GM18873 (cell line): ENCODE results near the gene NBPF26.
"Not testable (repeated sequence)": the region's sequence is repeated elsewhere in the genome, so short reads cannot be mapped to it uniquely, and the experiment has no call there.

Source experiments
- ATAC-seq: cut with Tn5 transposase; IDR thresholded peaks from one replicate; pipeline ENCODE4 v1.9.1; 2021; ENCODE audit warnings: mild to moderate bottlenecking, moderate library complexity, moderate number of reproducible peaks; ENCODE audit not compliant: unreplicated experiment, low FRiP score

The NBPF26 gene

DNA sequence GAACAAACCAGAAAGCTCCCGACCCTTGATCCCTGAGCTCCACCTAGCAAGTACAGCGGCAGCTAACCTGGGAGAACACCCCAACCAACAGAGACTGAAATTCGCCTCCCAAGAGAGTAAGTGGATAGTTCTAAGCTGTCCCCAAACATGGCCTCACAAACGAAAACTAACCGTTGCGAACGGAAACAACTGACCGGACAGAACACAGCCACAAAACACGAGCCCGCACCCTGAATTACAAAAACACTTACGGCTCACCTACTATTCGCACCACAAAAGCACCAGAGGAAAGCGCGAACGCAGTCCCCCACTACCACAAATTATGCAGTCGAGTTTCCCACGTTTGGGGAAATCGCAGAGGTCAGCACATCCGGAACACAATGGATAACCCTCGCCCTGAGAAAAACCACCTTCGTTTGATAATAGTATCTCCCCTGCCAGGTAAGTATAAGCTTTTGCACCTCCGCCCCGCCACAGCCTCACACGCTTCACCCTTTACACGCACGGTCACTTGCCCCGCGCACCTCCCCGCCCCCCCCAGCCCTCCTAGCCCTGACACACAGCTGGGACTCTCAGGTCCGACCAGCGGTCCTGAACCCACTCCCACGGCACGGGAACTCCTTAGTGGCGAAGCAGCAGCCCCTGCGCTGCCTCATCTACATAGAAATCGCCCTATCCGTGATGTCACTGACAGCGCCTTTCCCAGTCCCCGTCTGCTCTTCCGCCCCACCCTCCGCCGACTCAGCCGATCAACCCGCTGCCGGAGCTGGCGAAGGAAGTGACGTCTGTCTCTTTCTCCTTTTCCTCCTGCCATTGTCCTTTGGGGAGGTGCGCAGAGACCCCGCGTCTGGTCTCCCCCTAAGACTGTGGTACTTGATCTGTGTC, 127.0 kb downstream of the NBPF26 start:
- ATAC-seq = peak; percentile 87

DNA sequence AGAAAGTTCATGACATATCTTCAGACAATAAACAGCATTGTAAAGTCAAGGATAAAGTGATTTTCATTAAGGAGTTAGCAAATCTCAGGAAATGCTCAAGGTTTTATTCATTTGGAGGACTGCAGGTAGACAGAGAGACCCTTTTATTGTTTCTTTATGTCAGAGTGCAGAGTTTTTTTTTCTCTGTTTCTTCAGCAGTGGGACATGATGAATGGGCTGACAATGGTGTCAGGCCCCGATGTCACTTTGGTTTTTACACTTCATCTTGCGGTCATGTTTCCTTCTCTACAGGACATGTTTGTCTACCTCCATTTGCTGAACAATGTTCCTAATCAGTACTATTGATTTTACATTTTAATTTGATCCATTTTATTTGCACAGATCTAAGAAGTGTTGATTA, 134.4 kb downstream of the NBPF26 start:
- ATAC-seq = not testable (repeated sequence)

DNA sequence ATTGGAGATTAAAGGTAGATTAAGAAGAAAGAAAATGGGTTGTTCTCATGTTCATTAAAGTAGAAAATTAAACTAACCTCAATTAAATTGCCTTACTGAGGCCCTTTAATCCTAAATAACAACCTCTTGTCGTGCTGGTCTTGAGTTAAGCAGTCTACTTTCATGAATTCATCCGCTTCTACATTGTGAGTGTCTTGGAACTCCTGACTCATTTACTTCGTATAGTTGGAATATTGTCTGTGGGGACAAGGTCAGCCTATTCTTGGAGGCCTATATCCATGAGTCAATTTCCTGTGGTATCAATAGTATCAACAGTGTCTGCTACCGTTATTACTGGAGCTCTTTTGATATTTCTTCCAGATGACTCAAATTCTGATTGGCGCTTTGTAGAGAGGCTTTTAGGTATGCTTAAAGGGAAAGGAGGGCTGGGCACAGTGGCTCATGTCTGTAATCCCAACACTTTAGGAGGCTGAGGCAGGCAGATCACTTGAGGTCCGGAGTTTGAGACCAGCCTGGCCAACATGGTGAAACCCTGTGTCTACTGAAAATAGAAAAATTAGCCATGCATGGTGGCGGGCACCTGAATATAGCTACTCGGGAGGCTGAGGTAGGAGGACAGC, 136.0 kb downstream of the NBPF26 start:
- ATAC-seq = not testable (repeated sequence)

GRCh38 chr1:120878206-120878605, 154.5 kb downstream of the NBPF26 start:
- not testable (repeated sequence) for ATAC-seq

GRCh38 chr1:120880056-120880455, 156.3 kb downstream of the NBPF26 start:
- ATAC-seq = not testable (repeated sequence)

DNA sequence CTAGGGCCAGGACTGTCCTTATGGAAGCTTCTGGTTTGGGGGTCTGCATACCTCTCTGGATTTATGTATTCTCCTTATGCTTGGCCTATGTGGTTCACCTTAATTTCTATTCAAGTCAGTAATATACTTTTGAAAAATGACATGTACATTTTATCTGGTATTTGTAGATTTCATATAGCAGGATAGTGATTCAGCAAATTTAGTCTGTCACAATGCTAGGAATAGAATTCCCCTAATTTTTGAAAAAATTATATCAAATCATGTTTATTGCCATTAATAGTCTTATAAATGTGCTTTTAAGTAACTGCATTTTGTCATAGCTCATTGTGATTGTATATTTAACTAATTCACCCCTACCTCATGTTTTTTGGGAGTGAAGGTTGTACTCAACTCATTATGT, 158.2 kb downstream of the NBPF26 start:
- not testable (repeated sequence) for ATAC-seq
